NCI-H1092 treated with DMSO at 0.1 percent for 48 hours (cell line): Measurements from ENCODE around the gene AGAP3.

ENCODE experiments used
- DNase-seq: peaks from one replicate; lab custom pipeline; 2025; lab: John Stamatoyannopoulos, UW

AGAP3 gene

DNA sequence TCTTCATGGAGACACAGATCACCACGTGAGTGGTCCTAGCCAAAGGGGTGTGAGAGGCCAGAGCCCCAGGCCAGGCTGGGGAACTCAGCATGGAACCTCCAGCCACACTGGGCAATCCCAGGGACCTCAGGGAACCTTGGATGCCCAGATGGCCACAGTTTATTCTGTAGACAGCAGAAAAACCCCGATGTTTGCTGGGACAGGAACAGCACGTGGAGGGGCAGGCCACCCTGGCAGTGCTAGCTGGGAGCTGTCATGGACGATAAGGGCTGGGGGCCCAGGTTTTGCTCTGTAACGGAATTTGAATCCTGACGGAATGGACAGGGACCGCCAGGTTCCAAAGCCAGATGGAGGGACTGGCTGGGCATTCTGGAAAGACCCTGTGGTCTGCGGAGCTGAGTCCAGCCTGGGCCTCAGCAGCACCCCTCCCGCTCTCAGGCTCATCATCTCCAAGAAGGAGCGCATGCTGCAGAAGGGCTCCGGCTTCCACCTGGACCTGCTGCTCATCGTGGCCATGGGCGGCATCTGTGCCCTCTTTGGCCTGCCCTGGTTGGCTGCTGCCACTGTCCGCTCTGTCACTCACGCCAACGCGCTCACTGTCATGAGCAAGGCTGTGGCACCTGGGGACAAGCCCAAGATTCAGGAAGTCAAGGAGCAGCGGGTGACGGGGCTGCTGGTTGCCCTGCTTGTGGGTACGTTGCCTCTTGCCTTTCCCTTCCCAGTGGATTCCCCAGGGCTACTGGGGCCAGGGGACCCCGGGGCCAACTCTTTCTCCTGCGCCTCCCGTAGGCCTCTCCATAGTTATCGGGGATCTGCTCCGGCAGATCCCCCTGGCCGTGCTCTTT is 11.2 kb upstream of the AGAP3 start:
- DNase-seq: no peak

DNA sequence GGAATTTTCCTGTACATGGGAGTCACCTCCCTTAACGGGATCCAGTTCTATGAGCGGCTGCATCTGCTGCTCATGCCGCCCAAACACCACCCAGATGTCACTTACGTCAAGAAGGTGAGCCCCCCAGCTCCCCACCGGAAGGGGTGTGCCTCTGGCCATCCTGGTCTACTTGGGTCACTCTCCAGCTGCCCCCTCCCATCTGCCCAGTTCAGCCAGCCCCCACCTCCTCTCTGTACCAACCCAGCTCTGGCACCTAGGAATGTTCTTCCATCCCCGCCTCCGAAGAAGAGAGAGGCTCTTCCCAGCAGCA is 10.7 kb upstream of the AGAP3 start:
- DNase-seq: no peak

DNA sequence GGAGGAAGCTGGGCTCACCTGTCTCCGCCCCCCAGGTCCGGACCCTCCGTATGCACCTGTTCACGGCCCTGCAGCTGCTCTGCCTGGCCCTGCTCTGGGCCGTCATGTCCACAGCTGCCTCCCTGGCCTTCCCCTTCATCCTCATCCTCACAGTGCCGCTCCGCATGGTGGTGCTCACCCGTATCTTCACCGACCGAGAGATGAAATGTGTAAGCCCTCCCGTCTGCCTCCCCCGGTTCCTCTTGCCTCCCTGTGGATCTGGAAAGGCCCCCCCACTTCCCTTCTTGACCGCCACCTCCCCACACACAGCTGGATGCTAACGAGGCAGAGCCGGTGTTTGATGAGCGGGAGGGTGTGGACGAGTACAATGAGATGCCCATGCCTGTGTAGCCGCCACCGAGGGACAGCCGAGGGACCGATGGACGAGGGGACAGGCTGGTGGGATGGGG is 10.3 kb upstream of the AGAP3 start:
- DNase-seq: no peak

DNA sequence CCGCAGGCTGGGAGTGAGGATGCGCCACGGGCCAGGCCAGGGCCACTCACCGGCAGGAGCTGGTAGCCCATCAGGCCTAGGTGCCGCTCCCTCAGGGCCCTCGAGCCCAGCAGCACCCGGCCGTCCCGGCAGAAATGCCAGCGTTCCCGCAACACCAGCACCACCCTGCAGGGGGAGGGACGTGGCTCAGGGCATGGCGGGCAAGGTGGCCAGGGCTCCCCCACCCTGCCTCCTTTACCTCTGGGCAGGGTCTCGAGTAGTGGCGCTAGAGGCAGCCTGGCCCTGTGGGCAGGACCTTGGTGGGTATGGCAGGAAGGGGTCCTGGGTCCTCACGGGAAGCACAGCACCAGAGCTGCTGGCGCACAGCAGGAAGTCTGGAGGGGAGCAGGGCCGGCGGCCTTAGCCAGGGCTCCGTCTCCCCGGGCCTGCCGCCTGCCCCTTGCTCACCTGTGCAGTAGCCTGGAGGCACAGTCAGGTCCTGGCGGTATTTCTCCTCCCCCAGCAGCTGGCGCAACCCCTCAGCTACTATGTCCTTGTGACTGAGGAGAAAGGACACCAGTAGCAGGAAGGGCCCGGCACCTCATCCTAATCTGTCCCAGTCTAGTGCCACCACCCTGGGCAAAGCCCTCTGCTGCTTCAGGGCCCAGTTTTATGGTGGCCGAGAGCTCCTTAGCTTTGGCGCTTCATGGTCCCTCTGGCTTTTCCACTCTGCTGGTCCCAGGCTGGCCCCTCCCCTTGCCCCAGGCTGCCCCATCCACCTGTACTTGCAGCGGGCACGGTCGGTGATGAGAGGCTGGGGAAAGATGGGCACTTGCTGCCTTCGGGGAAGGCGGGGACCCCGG is 9.2 kb upstream of the AGAP3 start:
- no peak for DNase-seq

DNA sequence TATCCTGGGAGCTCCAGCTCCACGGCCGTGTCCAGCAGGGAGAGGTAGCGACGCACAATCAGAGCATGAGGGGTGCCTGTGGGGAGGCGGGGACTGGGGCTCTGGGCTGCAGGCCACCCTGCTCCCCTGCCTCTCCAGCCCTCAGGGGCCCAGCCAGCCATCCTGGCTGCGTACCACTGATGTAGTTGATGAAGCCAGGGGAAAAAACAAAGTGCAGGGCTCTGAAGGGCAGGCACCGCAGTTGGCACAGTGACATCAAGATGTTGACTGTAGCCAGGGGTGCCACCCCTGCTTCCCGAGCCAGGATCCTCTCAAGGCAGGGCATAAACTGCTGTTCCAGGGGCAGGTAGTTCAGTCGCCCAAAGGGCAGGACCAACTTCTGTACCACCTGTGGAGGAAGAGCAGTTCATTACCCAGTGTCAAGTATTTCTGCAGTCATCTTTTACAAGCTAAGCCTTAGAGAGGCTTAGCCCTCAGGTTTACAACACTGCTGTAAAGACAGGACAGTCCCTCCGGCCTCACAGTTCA is 8.5 kb upstream of the AGAP3 start:
- no peak for DNase-seq

DNA sequence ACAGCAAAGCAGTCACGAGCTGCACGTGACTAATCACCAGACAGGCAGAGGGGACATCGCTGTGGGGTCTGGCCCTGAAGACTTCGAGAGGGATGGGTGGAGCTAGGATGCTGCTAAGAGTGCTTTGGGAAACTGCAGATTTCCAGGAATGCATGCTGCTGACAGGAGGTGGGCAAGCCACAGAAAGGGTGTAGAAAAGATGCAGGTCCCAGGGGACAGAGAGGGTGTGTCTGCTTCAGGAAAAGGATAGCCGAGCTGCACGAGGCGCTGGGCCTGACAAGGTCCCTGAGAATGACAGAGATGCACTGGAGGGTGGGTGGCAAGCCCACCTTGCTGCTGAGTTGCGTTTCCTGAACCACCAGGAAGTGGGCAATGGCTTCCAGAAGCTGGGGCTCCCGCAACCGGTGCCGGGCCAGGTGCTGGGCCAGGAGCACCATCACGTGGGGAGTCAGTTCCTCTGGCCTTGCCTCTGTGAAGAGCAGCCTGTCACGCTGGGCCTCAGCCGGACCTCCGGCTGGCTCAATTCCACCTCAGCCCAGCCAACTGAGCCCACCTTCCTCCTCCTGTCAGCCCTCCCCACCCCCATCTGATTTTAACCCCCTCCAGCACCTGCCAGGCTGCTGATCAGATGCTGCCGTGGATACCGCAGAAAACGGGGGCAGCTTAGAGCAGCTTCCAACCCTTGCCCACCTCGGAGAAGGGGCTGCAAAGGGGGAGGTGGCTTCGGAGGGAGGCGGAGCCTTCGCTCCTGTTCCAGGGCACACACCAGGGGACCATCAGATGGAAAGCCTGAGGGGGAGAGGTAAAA is 7.8 kb upstream of the AGAP3 start:
- no peak for DNase-seq

DNA sequence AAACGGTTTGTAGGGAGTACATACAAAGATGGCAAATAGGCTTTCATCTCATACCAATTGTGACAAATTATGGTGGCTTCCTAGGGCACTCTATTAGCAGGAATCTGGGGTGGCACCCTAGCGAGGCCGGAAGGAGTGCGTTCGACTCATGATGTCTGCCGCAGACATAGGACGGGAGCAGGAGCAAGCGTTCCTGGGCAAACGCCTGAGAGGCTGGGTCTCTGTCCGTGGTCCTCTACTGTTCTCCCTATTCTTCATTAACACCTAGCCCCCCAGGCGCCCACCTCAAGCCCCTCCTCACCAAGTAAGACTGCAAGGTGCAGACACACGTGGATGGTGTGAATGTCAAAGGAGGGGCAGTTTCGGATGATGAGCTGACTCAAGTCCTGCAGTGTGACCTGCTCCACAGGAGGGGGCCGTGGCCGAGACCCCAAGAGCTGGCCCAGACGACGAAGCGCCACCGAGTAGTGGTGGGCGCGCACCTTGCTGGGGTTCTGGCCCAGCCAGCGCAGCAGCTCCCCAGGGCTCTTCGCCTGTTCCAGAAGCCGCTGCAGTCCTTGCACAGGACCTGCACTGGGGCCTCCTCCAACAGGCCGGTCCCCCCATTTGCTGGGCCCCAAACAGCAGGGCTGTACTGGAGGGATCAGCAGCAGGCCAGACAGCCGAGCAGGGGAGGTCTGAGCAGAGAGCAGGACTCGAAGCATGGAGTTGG is 6.9 kb upstream of the AGAP3 start:
- no peak for DNase-seq

DNA sequence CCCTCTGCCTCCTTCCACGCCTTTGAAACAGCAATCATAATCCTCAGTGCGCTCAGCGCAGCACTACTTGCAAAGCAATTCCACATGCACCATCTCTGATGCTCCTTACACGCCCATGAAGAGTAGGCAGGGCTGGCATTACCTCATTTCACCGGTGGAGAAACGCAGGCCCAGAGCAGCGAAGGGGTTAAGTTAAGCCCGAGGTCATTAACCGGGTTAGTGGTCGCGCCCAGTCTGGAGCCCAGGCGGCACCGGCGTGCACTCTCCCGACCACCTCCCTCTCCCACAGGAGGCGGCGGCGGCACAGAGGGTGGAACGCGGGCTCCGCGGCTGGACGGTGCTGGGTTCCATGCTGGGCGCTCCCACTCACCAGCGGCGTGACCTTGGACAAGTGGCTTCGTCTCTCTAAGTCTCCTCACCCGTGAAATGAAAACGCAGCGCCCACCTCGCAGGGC is 6.2 kb upstream of the AGAP3 start:
- no peak for DNase-seq

DNA sequence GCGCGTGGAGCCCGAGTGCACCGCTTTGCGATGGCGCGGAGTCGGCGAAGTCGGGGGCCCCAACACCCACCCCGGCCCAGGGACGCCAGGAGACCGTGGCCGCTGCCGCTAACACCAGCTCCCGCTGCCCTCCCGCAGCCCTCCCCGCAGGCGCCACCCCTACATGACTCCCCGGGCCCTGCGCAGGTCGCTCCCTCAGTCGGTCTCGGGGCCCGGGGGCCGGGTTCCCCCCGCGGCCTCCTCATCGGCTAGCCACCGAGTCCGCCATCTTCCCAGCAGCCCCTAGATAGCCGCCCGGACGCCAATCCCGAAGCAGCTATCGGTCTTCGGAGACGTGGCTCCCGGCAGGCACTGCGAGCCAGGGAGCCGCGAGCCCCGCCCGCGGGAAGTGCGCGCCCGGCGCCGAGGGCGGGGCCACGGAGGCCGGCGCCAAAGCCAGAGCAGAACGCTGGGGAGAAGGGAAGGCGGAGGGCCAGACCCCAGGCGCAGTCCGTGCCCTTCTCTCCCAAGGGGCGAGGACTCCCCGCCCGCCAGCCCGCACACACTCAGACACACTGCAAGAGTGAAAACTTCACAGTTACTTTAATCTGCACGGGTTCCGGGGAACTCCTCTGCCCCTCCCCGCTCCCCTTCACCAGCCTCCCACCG is 5.6 kb upstream of the AGAP3 start, which contains the start of gene FASTK:
FASTK (minus strand) TSS at position 288 of the 648 bp plus-strand sequence; CDS start at position 245, 43 bp downstream.
- DNase-seq: peak; percentile 94

DNA sequence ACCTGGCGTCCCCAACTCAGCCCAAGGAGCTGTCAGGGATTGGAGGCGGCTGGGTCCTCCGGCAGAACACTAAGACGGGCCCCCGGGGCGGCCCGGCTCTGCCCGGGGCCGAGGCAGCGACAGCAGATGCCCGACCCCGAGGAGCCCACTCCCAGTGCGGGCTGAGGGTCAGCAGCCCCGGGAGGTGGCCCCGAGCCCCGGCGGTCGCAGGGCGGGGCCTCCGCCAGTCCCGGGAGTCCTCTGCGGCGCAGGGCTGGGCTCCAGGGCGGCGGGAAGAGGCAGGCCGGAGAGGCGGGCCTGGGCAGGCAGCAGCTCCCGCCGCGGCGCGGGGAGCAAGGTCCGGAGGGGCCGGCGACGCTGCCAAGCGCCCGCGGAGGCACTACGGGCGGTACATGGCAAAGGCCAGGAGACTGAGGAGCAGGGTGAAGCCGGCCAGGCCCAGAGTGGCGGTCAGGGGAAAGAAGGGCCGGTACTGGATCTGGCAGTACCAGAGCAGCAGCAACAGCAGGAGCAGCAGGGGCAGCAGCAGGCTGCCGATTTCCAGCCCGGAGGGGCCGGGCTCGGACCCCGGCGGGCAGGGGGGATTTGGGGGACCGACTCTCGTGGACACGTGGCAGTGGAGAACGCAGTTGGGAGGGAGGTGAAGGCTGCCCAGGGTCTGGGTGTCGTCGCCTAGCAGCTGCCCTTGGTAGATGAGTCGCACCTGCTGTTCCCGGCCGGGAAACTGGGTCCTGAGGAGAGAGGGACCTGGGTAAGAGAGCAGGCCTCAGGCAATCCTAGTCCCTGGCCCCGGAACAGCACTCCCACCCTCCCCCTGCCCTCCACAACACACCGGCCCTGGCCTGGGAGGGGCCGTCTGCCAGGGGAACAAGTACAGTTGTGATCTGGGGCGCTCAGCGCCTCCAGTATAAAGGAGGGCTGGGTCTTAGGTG is 4.8 kb upstream of the AGAP3 start:
- DNase-seq: peak; percentile 36

DNA sequence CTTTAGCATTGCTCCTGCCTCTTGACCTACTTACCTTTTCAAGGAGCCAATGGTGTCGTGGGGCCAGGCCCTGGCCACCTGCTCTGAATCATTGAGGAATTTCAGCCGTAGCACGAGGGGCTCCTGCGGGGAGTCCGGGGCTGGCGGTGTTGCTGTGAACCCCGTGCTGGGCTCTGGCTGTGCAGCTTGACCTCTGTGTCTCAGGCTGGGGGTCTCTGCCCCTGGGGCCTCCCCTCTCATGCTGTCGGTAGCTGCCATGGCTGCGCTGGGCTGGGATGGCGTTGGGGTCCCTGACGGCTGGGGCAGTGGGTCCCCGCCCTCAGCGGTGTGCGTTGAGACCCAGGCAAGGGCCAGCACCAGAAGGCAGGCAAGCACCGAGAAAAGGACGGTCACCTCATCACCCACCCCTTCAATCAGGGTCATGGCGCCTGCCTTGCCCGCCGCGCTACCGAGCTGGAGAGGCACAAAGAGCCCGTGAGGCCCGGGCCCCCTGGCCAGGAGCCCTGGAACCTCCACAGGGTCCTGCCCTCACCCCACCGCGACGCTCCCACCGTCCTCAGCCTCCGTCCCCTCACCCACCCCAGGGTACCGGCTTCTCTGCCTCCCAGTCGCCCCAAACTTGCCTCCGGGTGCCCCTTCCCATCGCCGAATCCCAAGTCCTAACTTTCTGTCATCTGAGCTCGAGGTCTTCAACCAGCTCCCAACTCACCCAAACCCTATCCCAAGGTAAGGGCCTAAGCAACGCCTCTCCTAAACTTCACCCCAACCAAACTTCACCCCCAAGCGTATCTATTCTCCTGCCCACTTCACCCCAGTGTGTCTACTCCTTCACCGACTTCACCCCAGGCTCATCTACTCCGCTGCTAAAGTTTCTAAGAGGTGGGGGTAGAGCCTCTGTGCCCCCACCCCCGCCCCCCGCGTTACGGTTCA is 3.9 kb upstream of the AGAP3 start:
- no peak for DNase-seq

DNA sequence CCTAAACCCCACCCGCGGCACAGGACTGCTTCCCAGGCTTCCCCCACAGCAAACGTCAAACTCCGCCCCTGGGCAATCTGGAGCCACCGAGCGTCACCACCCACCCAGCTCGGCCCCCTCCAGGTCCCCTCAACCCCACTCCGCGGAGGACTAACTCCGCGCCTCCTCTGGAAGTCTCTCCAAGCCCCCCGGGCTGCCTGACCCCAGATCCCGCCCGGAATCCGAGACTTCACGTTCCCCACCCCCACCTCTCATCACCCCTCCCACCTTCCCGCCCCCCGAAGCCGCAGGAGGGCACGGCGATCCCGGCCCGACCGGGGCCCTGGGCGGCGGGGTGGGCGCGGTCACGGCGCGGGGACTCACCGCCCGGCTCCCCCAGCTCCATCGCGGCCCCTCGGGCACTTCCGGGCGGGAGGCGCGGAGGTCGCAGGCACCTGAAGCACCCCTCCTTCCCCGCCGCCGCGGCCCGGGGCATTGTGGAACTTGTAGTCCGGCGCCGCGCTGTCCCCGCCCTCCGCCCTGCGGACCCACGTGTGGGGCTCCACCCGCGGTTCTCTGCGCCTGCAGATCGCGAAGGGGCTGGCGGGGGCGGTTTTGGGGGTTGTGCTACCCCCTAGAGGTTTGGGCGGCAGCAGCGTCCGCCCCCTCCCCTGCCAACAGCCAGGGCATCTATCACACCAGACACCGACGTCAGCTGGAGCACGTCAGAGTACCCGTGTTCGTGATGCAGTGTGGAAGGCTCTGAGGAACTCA is 3.0 kb upstream of the AGAP3 start, which contains the start of gene TMUB1:
TMUB1 (minus strand) TSS at position 423 of the 753 bp plus-strand sequence. CDS start 930 bp downstream, outside the sequence.
- peak; percentile 73 for DNase-seq

DNA sequence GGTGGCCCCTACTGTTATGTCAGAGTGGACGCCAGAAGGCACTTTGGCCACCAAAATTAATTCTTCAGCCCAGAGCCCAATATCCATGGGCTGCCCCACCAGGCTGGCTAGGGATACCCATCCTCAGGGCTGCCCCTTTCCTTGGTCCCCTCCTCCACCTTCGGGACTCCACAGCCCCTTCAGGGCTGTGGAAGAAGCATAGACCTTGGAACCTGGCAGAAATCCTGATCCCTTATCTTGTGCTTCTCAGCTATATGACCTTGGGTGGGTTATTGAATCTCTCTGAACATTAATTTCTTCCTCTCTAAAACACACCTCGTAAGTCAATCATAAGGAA is 2.5 kb upstream of the AGAP3 start:
- no peak for DNase-seq

DNA sequence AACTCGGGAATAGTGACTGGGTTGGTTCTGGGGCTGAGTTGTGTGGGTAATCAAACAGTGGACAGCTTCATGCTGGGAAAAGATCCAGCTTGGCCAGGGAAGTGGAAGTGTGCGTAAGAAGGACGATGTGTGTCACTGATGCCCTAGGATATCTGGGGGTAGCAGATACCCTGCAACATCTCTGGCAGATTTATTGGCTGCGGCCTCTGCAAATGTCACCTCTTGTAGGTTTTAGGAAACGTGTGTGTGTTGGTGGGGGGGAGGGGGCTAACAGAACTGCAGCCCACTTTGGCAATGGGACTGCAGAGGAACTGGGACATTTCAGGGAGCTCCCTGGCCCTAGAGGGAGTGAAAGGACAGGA is 965 bp upstream of the AGAP3 start:
- no peak for DNase-seq

DNA sequence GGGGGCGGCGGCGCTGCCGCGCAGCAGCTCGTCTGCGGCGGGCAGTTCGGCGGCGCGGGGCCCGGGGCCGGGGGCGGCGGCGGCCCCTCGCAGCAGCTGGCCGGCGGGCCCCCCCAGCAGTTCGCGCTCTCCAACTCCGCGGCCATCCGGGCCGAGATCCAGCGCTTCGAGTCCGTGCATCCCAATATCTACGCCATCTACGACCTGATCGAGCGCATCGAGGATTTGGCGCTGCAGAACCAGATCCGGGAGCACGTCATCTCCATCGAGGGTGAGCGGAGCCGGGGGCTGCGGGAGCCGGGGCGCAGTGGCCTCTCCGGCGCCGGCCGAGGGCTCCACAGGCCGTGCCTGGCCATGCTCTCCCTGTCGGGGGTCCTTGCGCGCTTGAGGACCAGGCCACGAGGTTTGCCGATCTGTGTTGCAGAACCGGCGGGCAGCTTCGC is 548 bp downstream of the AGAP3 start:
- peak; percentile 68 for DNase-seq

DNA sequence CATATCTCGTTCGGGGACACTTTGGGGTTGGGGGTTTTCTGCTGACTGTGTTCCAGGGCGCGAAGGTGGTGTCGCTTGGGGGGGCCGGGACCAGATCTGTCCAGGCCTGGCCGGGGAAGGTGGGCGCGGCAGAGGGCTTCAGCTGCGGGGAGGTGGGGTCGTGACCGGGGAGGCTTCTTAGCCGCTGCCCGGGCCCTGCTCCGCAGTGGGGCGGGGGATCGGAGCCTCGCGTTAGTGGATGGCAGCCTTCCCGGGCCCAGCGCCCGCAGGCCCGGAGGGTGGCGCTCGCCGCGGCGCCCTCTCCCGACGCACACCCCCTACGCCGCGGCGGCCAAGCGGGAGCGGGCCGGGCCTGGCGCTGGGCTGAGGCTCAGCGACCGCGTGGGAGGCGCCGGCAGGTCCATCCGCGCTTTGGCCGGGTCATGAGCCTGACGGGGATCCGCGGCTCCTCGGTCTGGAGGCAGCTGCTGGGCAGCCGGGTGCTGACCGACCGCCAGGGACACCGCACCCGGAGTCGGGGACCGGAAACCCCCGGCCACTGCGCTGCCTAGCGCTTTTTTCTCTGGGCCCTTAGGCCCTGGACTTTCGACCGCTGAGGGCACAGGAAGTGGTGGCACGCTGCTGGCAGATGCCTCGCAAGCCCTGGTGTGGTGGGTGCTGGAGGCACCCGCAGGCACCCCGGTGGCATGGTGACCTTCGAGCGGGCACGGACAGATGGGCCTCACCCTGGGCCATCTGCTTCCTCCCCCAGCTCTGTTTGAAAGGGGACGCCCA is 1.2 kb downstream of the AGAP3 start:
- DNase-seq: peak; percentile 68
